ENCODE data around the gene TNXB.
"Not testable (repeated sequence)": the region's sequence is repeated elsewhere in the genome, so short reads cannot be mapped to it uniquely, and the experiment has no call there.

TNXB gene

DNA sequence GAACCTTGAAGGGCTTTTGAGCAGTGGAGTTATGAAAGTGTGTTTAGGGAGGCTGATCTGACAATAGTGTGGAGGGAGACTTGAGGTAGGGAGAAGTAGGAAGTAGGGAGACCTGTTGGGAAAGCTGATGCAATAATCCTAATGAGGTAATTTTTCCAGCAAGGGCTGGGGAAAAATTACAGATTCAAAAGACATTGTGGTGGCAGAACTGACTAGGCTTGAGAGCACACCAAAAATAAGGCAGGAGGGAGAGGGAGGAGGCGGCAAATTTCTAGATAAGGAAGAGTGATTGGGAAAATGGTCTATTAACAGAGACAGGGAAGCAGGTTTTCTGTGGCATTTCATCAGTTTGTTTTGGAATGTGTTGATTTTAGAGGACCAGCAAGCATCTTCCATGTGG, 37.1 kb upstream of the TNXB start:
- H3K36me3 ChIP-seq (ENCODE audit: control insufficient read depth in 1 of 2, insufficient read depth in 2 of 2, low read length in 2 of 2): no peaks in the 10 kb centered on the region
- H4K8ac ChIP-seq (ENCODE audit: low read depth, low read length): no peak overlapping the region
- peaks cover 13% of the 10 kb centered on the region for H3K27me3 ChIP-seq (ENCODE audit: insufficient read depth, low read length)
- no peak overlapping the region for H3K23ac ChIP-seq (ENCODE audit: low read length)
- no peak overlapping the region for H2BK120ac ChIP-seq (ENCODE audit: insufficient read depth, low read length, poor library complexity)
- no peak overlapping the region for H2AFZ ChIP-seq (ENCODE audit: insufficient read depth, low read length, poor library complexity)
- H3K14ac ChIP-seq (ENCODE audit: low read length): no peak overlapping the region
- no peak overlapping the region for H3K18ac ChIP-seq (ENCODE audit: low read length)
- no peaks in the 10 kb centered on the region for H3K79me2 ChIP-seq (ENCODE audit: control insufficient read depth, insufficient read depth, low read length, poor library complexity)
- H3K9me3 ChIP-seq (ENCODE audit: insufficient read depth, low read depth, low read length): peaks cover 3% of the 10 kb centered on the region
- H4K91ac ChIP-seq (ENCODE audit: low read depth, low read length): no peak overlapping the region
- H2BK12ac ChIP-seq (ENCODE audit: low read length): no peak overlapping the region
- DNase-seq: no peak
- no peak overlapping the region for H4K12ac ChIP-seq (ENCODE audit: low read depth, low read length)
- WGBS (ENCODE audit: extremely low coverage, insufficient coverage, insufficient read length): no CpG with 5 or more reads among the region's 1 CpG
- H2BK5ac ChIP-seq (ENCODE audit: low read depth, low read length, poor library complexity): no peak overlapping the region
- H3K4ac ChIP-seq (ENCODE audit: low read depth, low read length): no peak overlapping the region
- H3K4me3 ChIP-seq (ENCODE audit: low read depth, low read length): no peak overlapping the region
- no peak overlapping the region for H3K4me2 ChIP-seq (ENCODE audit: low read length)
- no peaks in the 10 kb centered on the region for H3K79me1 ChIP-seq (ENCODE audit: low read length)
- H3K27ac ChIP-seq (ENCODE audit: low read depth, low read length): no peak overlapping the region
- H2AK5ac ChIP-seq (ENCODE audit: low read length): no peak overlapping the region
- peaks cover 0 to 2% of the 10 kb centered on the region in 2 experiments for H3K4me1 ChIP-seq (ENCODE audit: control insufficient read depth in 1 of 2, insufficient read depth in 2 of 2, low read length in 2 of 2)
- H3K9ac ChIP-seq (ENCODE audit: low read length): no peak overlapping the region

DNA sequence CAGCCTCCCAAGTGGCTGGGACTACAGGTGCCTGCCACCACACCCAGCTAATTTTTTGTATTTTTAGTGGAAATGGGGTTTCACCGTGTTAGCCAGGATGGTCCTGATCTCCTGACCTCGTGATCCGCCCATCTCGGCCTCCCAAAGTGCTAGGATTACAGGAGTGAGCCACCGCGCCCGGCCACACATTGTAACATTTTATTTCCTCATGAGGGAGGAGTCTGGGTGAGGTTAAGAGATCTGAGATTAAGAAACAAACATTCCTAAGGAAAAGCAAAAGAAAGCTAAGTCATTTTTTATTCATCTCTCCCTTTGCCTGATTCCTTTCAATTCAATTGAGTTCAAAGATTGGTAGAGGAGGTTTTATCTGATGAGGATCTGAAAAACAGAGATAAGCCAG, 35.1 kb upstream of the TNXB start:
- not testable (repeated sequence) for H3K27ac ChIP-seq (ENCODE audit: low read depth, low read length); H4K8ac ChIP-seq (ENCODE audit: low read depth, low read length); H2AK5ac ChIP-seq (ENCODE audit: low read length); H2AFZ ChIP-seq (ENCODE audit: insufficient read depth, low read length, poor library complexity); H3K79me2 ChIP-seq (ENCODE audit: control insufficient read depth, insufficient read depth, low read length, poor library complexity); H3K4me2 ChIP-seq (ENCODE audit: low read length); H2BK12ac ChIP-seq (ENCODE audit: low read length); H3K4me3 ChIP-seq (ENCODE audit: low read depth, low read length); H3K23ac ChIP-seq (ENCODE audit: low read length); H3K9me3 ChIP-seq (ENCODE audit: insufficient read depth, low read depth, low read length); DNase-seq; H3K14ac ChIP-seq (ENCODE audit: low read length); H3K4ac ChIP-seq (ENCODE audit: low read depth, low read length); H3K9ac ChIP-seq (ENCODE audit: low read length); H3K36me3 ChIP-seq (ENCODE audit: control insufficient read depth in 1 of 2, insufficient read depth in 2 of 2, low read length in 2 of 2); H3K4me1 ChIP-seq (ENCODE audit: control insufficient read depth in 1 of 2, insufficient read depth in 2 of 2, low read length in 2 of 2); H3K18ac ChIP-seq (ENCODE audit: low read length); H3K27me3 ChIP-seq (ENCODE audit: insufficient read depth, low read length); H4K91ac ChIP-seq (ENCODE audit: low read depth, low read length); H4K12ac ChIP-seq (ENCODE audit: low read depth, low read length); H2BK5ac ChIP-seq (ENCODE audit: low read depth, low read length, poor library complexity); H2BK120ac ChIP-seq (ENCODE audit: insufficient read depth, low read length, poor library complexity); H3K79me1 ChIP-seq (ENCODE audit: low read length)
- no CpG with 5 or more reads among the region's 7 CpGs for WGBS (ENCODE audit: extremely low coverage, insufficient coverage, insufficient read length)

DNA sequence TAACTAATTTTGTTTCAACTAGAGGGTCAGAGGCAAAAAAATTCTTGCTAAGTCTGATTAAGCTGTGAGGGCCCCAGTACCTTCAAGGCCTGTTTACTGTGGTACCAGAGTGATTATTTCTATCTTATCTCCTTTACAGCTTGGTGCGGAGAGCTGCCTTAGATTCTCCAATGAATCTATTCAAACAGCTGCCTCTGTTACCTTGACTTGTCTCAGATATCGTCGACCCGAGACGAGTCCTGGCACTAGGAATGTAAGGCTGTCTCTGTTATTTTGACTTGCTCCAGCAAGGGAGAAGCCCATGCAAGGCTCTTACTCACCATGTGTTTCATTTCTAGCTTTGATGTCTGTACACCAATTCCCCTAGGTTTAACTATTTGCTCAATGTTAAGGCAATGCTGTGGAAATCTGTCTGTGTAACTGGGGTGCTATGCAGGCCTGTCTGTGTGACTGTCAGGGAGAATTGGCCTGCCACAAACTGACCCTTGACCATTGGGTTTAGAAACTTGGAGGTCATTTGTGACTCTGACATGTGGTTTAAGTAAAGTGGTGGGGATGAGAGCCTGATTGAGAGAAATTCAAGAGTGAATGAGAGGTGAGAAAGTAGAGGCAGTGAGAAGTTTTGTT, 31.4 kb upstream of the TNXB start:
- H3K27ac ChIP-seq (ENCODE audit: low read depth, low read length): no peak overlapping the region
- H3K27me3 ChIP-seq (ENCODE audit: insufficient read depth, low read length): no peaks in the 10 kb centered on the region
- H3K4me3 ChIP-seq (ENCODE audit: low read depth, low read length): no peak overlapping the region
- no peak overlapping the region for H2BK12ac ChIP-seq (ENCODE audit: low read length)
- H3K23ac ChIP-seq (ENCODE audit: low read length): no peak overlapping the region
- H3K18ac ChIP-seq (ENCODE audit: low read length): no peak overlapping the region
- H3K79me1 ChIP-seq (ENCODE audit: low read length): no peaks in the 10 kb centered on the region
- no peak overlapping the region for H2BK5ac ChIP-seq (ENCODE audit: low read depth, low read length, poor library complexity)
- no peak overlapping the region for H4K12ac ChIP-seq (ENCODE audit: low read depth, low read length)
- no peak overlapping the region for H2AFZ ChIP-seq (ENCODE audit: insufficient read depth, low read length, poor library complexity)
- H3K9ac ChIP-seq (ENCODE audit: low read length): no peak overlapping the region
- no peak overlapping the region for H2AK5ac ChIP-seq (ENCODE audit: low read length)
- no peaks in the 10 kb centered on the region for H3K4me1 ChIP-seq (ENCODE audit: control insufficient read depth in 1 of 2, insufficient read depth in 2 of 2, low read length in 2 of 2)
- H3K4me2 ChIP-seq (ENCODE audit: low read length): no peak overlapping the region
- no peaks in the 10 kb centered on the region for H3K36me3 ChIP-seq (ENCODE audit: control insufficient read depth in 1 of 2, insufficient read depth in 2 of 2, low read length in 2 of 2)
- no peaks in the 10 kb centered on the region for H3K9me3 ChIP-seq (ENCODE audit: insufficient read depth, low read depth, low read length)
- no peak overlapping the region for H4K91ac ChIP-seq (ENCODE audit: low read depth, low read length)
- no peak overlapping the region for H3K4ac ChIP-seq (ENCODE audit: low read depth, low read length)
- no peak overlapping the region for H2BK120ac ChIP-seq (ENCODE audit: insufficient read depth, low read length, poor library complexity)
- no peak for DNase-seq
- WGBS (ENCODE audit: extremely low coverage, insufficient coverage, insufficient read length): no CpG with 5 or more reads among the region's 5 CpGs
- H3K14ac ChIP-seq (ENCODE audit: low read length): no peak overlapping the region
- no peaks in the 10 kb centered on the region for H3K79me2 ChIP-seq (ENCODE audit: control insufficient read depth, insufficient read depth, low read length, poor library complexity)
- no peak overlapping the region for H4K8ac ChIP-seq (ENCODE audit: low read depth, low read length)

DNA sequence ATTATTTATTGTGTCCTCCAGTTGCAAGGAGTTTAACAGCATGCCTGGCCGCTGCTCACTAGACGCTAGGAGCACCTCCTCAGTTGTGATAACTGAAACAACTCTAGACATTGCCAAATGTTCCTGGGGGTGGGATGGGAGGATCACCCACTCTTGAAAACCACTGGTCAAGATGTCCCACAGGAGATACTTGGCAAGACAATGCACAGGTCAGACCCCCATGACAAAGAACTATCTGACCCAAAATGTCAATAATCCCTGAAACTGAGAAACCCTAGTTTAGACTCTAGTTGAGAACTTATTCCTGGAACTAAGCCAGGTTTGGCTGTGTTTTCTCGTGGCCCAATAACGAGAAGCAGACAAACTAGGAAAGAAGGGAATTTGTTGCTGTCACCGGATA, 30.5 kb upstream of the TNXB start:
- no CpG with 5 or more reads among the region's 5 CpGs for WGBS (ENCODE audit: extremely low coverage, insufficient coverage, insufficient read length)
- Histone ChIP-seq H2BK5ac (ENCODE audit: low read depth, low read length, poor library complexity) (no peak overlapping the region), H3K79me2 (ENCODE audit: control insufficient read depth, insufficient read depth, low read length, poor library complexity) (no peaks in the 10 kb centered on the region), H3K4ac (ENCODE audit: low read depth, low read length) (no peak overlapping the region), H4K91ac (ENCODE audit: low read depth, low read length) (no peak overlapping the region), H3K79me1 (ENCODE audit: low read length) (no peaks in the 10 kb centered on the region), H4K12ac (ENCODE audit: low read depth, low read length) (no peak overlapping the region), H3K14ac (ENCODE audit: low read length) (no peak overlapping the region), H4K8ac (ENCODE audit: low read depth, low read length) (no peak overlapping the region), H3K23ac (ENCODE audit: low read length) (no peak overlapping the region), H3K9ac (ENCODE audit: low read length) (no peak overlapping the region), H3K4me3 (ENCODE audit: low read depth, low read length) (no peak overlapping the region), H3K4me1 (ENCODE audit: control insufficient read depth in 1 of 2, insufficient read depth in 2 of 2, low read length in 2 of 2) (no peaks in the 10 kb centered on the region), H3K27me3 (ENCODE audit: insufficient read depth, low read length) (no peaks in the 10 kb centered on the region), H2AFZ (ENCODE audit: insufficient read depth, low read length, poor library complexity) (no peak overlapping the region), H2AK5ac (ENCODE audit: low read length) (no peak overlapping the region), H3K36me3 (ENCODE audit: control insufficient read depth in 1 of 2, insufficient read depth in 2 of 2, low read length in 2 of 2) (no peaks in the 10 kb centered on the region), H3K9me3 (ENCODE audit: insufficient read depth, low read depth, low read length) (no peaks in the 10 kb centered on the region), H3K4me2 (ENCODE audit: low read length) (no peak overlapping the region), H2BK12ac (ENCODE audit: low read length) (no peak overlapping the region), H3K27ac (ENCODE audit: low read depth, low read length) (no peak overlapping the region), H3K18ac (ENCODE audit: low read length) (no peak overlapping the region), H2BK120ac (ENCODE audit: insufficient read depth, low read length, poor library complexity) (no peak overlapping the region)
- no peak for DNase-seq
